HG03565 (cell line): ENCODE results near the gene SF3B4.
"Not testable (repeated sequence)": the region's sequence is repeated elsewhere in the genome, so short reads cannot be mapped to it uniquely, and the experiment has no call there.

Source experiments
- ATAC-seq: cut with Tn5 transposase; IDR thresholded peaks from one replicate; pipeline ENCODE4 v1.9.1; 2021; ENCODE audit warnings: mild to moderate bottlenecking, moderate library complexity; ENCODE audit not compliant: unreplicated experiment

SF3B4 gene

DNA sequence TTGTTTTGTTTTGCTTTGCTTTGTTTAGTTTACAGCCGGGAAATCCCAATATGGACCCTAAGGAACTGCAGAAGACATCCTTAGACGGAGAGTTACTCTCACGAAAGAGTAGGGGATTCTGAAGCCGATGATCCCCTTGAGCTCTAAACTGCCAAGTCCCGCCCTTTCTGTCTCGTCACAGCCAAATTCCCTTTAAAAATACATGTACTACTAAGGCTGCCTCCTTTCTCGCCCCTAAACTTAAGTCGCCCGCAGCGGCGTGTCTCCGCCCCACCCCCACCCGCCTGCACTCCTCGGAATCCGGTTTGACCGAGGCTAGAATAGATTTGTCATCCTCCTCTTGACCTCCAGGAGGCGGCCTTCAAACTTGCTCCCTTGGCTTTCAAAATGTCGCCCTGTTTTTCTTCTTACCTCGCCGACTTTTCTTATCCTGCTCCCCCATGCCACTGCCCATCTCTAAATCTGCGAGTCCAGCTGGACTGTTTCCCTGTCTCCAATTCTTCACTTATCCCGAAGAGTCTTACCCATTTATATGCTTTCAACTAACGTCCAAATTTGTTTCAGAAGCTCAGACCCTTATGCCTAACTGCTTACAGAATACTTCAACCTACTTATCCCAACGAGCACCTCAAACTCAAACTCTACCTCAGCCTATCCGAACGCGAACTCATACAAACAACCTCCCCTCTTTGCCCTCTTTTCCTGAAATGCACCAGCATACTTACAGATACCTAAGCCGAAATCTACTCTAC, 39.2 kb downstream of the SF3B4 start:
- ATAC-seq, result peak; percentile 15

DNA sequence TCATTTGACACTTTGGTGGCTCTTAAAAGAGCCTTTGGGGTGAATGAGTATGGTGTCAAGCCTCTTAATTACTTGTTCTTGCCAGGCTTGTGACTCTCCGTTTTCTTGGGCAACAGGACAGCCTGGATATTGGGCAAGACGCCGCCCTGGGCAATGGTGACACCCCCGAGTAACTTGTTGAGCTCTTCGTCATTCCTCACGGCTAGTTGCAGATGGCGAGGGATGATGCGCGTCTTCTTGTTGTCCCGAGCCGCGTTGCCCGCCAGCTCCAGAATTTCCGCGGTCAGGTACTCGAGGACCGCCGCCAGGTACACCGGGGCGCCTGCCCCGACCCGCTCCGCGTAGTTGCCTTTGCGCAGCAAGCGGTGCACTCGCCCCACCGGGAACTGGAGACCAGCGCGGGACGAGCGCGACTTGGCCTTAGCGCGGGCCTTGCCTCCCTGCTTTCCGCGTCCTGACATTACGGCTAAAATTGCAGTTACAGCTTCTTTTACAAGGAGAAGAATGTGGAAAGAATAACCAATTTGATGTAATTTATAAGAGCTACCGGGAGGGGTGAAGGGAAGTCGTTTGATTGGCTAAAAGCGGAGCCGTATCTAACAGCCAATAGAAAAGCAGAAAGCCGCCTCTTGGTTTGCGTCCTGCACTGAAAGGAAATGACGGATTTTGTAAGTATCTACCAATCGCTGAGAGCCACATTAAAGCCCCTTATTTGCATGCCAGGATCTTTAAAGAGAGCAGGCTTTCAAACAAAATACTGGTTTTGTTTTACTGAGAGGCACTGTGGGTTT, 40.0 kb downstream of the SF3B4 start:
- peak; percentile 38 for ATAC-seq

DNA sequence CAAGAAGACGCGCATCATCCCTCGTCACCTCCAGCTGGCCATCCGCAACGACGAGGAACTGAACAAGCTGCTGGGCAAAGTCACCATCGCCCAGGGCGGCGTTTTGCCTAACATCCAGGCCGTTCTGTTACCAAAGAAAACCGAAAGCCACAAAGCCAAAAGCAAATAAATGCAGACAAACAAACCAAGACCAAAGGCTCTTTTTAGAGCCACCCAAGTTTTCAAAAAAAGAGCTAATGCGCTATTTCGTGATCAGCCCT, 40.5 kb downstream of the SF3B4 start:
- ATAC-seq, result not testable (repeated sequence)

DNA sequence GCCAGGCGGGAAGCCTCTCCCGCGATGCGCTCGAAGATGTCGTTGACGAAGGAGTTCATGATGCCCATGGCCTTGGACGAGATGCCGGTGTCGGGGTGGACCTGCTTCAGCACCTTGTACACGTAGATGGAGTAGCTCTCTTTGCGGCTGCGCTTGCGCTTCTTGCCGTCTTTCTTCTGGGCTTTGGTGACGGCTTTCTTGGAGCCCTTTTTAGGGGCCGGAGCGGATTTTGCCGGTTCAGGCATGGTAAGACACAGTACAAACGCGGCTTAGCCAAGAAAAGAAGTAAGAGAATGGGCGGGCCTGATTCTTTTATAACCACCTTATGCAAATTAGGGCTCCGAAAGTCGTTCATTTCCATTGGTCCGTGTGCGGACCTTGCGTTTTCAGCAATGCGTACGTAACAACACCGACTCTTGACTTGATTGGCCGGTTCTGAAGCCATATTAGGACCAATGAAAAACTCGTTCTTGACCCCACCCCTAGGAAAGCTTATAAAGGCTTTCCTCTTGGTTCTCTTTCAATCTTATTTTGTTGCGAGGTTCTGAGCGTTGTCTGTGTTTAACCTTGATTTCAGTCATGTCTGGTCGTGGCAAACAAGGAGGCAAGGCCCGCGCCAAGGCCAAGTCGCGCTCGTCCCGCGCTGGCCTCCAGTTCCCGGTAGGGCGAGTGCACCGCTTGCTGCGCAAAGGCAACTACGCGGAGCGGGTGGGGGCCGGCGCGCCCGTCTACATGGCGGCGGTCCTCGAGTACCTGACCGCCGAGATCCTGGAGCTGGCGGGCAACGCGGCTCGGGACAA, 41.0 kb downstream of the SF3B4 start:
- ATAC-seq, result peak; percentile 62

DNA sequence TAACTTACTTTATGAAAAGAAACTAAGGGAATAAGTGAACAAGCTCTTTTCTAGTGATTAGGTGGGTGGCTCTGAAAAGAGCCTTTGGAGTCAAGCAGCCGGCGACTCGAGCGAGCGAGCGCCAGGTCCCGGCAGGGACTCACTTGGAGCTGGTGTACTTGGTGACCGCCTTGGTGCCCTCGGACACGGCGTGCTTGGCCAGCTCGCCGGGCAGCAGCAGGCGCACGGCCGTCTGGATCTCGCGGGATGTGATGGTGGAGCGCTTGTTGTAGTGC, 41.5 kb downstream of the SF3B4 start:
- ATAC-seq, result not testable (repeated sequence)

GRCh38 chr1:149885339-149886120, 42.1 kb downstream of the SF3B4 start:
- no peak for ATAC-seq

DNA sequence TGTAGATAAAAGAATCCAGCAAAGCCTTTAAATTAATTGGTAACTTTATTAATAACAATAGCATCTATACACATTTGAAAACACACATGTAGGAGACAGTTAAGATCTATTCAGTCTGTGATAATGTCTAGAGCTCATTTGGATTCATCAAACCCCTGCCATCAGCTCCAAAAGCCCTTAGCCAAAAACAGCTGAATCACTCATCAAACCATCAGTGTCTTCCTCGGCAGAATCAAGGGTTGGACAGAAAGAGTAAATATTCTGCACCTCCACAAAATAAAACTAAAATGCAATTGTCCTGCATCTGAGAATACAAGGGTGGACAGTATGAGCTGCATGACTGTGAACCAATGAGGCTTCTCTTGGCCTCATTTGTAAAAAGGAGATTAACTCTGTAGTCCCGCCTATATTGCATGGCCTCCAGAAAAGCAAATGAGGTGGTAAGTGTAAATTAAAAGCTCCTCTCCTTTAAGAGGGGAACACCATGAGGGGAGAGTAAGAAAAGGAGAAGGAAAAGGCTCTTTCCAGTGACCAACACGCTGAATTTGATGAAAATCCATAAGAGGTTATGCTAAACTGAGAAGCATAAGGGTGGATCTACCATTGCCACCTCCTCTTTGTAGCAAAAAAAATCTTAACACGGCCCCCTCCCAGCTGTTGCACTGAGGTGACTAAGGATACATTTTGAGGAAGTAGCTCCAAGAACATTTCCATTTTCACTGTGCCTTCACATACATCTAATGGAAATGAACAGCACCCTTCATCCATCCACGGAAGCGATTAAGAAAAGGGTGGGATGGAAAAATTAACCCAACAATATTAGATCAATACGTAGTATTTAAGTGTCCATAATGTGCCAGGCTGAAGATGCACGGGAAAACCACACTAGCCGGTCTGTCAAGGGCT, 42.9 kb downstream of the SF3B4 start:
- ATAC-seq, result no peak

DNA sequence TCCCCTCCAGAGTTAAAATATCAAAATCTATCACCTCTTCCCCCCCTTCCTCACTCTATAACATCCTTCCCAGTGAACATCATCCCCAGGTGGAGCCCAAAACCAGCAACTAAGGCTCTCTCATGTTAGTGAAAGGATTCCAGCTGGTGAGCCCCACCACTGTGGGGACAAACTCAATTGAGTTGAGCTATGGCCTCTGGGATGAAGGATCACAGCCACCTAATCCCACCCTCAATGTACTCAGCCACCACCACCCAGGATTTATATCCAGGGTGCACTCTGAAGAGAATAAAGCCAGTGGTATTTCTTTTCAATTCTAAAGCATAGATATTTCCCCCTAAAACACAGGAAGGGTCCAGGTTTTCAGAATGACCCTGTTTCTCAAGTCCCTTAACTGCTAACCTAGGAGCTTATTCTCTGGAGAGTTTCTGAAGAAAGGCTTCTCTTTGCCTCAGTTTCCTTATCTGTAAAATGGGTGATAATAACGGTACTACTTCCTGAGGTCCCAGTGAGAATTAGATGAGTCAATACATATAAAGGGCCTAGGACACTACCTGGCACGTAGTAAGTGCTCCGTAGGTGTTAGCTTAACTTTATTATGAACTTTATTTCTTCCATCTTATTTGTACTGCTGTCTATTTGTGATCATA, 43.9 kb downstream of the SF3B4 start:
- ATAC-seq, result no peak

DNA sequence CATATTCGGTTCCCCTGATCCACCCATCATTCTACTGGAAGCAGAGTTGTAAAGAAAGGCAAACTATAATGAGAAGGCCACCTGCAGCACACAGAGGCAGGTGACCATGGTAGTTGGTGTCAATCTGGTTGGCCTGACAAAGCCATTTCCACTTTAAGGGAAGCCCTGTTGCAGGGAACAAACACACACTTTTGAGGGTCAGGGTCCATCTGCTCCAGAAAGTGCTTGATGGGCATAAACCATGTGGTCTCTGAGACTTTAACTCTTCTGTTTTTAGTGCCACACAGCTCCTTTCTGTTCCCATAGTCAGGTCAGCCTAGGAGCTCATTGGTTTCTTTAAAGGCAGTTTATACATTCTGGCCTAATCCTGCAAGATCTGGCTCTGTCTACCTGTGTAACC, 45.7 kb downstream of the SF3B4 start:
- no peak for ATAC-seq

GRCh38 chr1:149879556-149879955, 48.0 kb downstream of the SF3B4 start:
- ATAC-seq, result no peak

DNA sequence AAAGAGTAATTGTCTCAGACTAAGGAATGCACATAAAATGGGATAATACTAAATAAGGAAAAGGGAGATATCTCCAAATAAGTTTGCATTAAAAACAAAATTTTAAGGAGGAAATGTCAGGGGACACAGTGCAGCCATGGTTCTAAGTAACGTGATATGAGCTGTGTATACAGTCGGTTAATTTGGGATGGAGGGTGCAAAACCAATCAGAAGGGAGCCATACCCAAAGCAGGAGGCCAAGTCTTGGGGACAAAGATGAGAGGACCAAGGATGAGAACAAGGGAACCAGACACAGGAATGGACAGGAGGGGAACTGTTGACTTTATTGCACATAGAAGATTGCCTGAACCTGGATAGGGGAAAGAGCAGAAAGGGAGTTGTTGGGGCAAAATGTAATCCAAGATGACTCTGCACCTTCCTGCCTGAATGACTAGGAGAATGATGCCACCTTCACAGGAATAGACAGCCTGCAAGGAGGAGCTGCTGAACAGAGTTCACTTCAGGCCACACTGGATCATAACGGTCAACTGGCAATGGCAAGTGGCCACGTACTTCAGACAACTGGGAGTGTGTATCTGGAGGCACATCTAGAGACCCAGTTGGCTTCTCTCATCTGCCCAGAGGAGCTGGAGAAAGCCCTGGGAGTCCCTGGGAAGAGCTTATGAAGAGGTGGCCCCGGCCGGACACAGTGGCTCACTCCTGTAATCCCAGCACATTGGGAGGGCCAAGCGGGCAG, 50.2 kb downstream of the SF3B4 start:
- no peak for ATAC-seq
